Transverse colon (tissue), 4 donors: ENCODE measurements around the gene HIBCH.

Experiments used
- EP300 ChIP-seq: sonication (generic); formaldehyde crosslinking; IDR thresholded peaks from one replicate; pipeline ENCODE4 v1.6.1; 2017; ENCODE audit warnings: antibody characterized with exemption, low read depth
- POLR2A ChIP-seq: fragments of 450-650 bp; IDR thresholded peaks from one replicate; pipeline ENCODE4 v1.6.1; 2016; ENCODE audit warnings: antibody characterized with exemption, mild to moderate bottlenecking, moderate library complexity
- POLR2AphosphoS5 ChIP-seq, 3 donors: sonication (generic); formaldehyde crosslinking; IDR thresholded peaks; one replicate each; pipeline ENCODE4 v1.6.1; 2016; ENCODE audit warnings: antibody characterized with exemption in 3 of 3
- TF ChIP-seq, protein P1 (sequence below), 5 experiments: fragments of 200-600 bp in 3 of 5; fragments of 450-650 bp in 2 of 5; sonication (generic) in 3 of 5; IDR thresholded peaks; 1 replicate in 2 of 5; 2 replicates in 3 of 5; pipeline ENCODE4 v1.5.1; 2016 to 2017; ENCODE audit warnings: antibody characterized with exemption in 5 of 5, inconsistent platforms in 3 of 5, mild to moderate bottlenecking in 2 of 5, moderate library complexity in 1 of 5

DNA sequence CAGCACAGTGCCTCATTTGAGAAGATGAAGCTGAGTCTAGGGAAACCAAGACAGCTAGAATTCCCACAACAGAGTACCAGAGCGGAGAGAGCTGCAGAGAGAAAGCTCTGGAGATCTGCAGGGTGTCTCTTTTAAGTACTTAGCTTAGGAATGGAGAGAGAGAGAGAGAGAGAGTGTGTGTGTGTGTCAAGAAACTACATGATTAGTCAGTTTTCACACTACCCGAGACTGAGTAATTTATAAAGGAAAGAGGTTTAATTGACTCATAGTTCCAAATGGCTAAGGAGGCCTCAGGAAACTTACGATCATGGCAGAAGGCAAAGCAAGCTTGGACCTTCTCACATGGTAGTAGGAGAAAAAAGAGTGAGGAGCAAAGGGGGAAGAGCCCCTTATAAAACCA, 64.0 kb downstream of the HIBCH start:
- TF ChIP-seq, protein P1, sequence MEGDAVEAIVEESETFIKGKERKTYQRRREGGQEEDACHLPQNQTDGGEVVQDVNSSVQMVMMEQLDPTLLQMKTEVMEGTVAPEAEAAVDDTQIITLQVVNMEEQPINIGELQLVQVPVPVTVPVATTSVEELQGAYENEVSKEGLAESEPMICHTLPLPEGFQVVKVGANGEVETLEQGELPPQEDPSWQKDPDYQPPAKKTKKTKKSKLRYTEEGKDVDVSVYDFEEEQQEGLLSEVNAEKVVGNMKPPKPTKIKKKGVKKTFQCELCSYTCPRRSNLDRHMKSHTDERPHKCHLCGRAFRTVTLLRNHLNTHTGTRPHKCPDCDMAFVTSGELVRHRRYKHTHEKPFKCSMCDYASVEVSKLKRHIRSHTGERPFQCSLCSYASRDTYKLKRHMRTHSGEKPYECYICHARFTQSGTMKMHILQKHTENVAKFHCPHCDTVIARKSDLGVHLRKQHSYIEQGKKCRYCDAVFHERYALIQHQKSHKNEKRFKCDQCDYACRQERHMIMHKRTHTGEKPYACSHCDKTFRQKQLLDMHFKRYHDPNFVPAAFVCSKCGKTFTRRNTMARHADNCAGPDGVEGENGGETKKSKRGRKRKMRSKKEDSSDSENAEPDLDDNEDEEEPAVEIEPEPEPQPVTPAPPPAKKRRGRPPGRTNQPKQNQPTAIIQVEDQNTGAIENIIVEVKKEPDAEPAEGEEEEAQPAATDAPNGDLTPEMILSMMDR (IDR thresholded peaks at IDR 0.05) = no peak
- TF ChIP-seq POLR2AphosphoS5 (IDR thresholded peaks at IDR 0.05) = no peak
- TF ChIP-seq POLR2A = no peak
- TF ChIP-seq EP300 = no peak
